Cardiac fibroblast (primary cell): ENCODE measurements around the gene APBA2.

Experiments
- DNase-seq, 2 donors: peaks; one replicate each; pipeline versions ENCODE4 v3.0.0 to v3.0.0-alpha.2; 2010; ENCODE audit warnings: low read depth in 2 of 2
- H3K4me3 ChIP-seq, 2 donors: replicated peaks in 1 of 2; 1 replicate in 1 of 2; 2 replicates in 1 of 2; pipeline ENCODE4 v1.5.1; 2011; ENCODE audit warnings: low read depth in 2 of 2, low read length in 2 of 2, mild to moderate bottlenecking in 2 of 2, moderate library complexity in 1 of 2
- CTCF ChIP-seq: IDR thresholded peaks from one replicate; pipeline ENCODE4 v1.5.1; 2011; ENCODE audit warnings: low read depth, mild to moderate bottlenecking, low read length, inconsistent platforms

Gene APBA2

GRCh38 chr15:28915041-28915810 is 29.5 kb downstream of the APBA2 start:
- no peak for TF ChIP-seq CTCF
- no peak overlapping the region for H3K4me3 ChIP-seq
- no peak for DNase-seq

DNA sequence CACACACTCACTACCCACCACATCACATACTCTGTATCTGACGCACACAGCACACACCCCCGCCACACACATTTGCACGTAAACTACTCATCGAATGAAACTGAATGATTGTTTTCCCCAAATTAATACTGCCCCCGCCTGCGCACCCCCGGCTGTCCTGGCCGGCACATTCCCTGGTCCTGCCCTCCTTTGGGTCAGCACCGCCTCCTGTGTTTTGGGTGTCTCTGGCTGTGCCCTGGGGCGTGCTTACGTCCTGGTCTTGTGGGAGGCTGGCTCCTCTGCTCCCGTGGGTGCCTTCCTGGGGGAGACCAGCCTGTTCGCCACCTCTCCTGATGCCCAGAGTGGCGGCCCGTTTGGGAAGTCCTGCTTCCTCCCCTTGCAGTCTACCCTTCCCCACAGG is 30.2 kb downstream of the APBA2 start:
- H3K4me3 ChIP-seq, result no peak overlapping the region
- no peak for TF ChIP-seq CTCF
- no peak for DNase-seq

GRCh38 chr15:28917791-28918140 is 32.0 kb downstream of the APBA2 start:
- H3K4me3 ChIP-seq, result no peak overlapping the region
- TF ChIP-seq CTCF, result no peak
- no peak for DNase-seq

DNA sequence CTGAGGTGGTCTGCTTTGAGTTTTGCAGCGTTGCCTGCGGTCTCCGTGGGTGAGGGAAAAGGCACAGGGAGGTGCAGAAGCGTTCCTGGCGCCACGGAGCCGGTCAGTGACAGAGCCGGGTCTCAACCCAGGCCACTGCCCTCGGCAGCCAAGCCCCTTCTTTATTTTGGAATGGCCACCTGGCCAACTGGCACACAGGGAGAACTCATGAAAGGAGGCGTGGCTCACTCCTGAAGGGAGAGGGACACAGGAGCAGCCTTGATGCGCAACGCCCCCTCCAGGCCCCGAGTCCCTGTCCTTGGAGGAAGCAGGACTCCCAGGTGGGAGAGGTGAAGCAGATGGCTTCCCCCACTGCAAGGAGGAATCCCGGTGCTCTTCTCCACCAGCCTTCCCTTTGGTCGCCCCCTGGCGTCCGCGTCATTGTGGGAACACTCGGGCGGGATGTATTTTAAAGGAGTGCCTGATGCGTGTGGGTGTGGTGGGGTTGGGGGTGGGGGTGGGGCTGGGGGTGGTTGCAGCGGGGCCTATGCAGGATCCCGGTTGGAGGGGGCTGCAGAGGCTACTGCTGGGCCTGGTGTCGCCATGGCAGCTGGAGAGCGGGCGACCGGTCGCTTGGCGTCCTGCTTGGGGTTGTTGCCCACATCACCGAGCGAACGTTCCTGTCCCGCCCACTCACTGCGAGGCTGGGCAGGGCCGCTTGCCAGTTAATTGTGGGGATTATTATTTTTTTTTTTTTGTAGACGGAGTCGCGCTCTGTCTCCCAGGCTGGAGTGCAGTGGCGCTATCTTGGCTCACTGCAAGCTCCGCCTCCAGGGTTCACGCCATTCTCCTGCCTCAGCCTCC is 32.6 kb downstream of the APBA2 start:
- DNase-seq, result peak; percentile 10 to 25
- H3K4me3 ChIP-seq, result no peak overlapping the region
- TF ChIP-seq CTCF, result peak; percentile 15

- H3K4me3 ChIP-seq, result no peak overlapping the region
- TF ChIP-seq CTCF, result no peak
- DNase-seq, result no peak
Measured at GRCh38 chr15:28919201-28919635, 33.4 kb downstream of the APBA2 start.

GRCh38 chr15:28919679-28920655 is 34.2 kb downstream of the APBA2 start:
- no peak for TF ChIP-seq CTCF
- DNase-seq, result no peak
- no peak overlapping the region for H3K4me3 ChIP-seq
